Smooth muscle cell (in vitro differentiated cells): ENCODE data around the gene PRSS12. TPM values are rescaled to one million over a fixed set of nuclear protein-coding genes. Genes with fewer than 3 reads are reported as not detected.

Experiments used
- DNase-seq: peaks from one replicate; lab custom pipeline; 2025; ENCODE audit not compliant: unreplicated experiment; lab: John Stamatoyannopoulos, UW
- H2AFZ ChIP-seq: fragments of 200-600 bp; sonication (generic); 2 replicates; pipeline ENCODE4 v1.6.0; 2016; ENCODE audit warnings: antibody characterized with exemption, low read depth, mild to moderate bottlenecking
- H3F3A ChIP-seq: fragments of 200-600 bp; sonication (generic); 2 replicates; pipeline ENCODE4 v1.6.0; 2017; ENCODE audit warnings: antibody characterized with exemption, low read depth
- H3K27ac ChIP-seq: fragments of 200-600 bp; sonication (generic); 2 replicates; pipeline ENCODE4 v1.5.1; 2016; ENCODE audit warnings: low read depth, mild to moderate bottlenecking
- H3K27me3 ChIP-seq: fragments of 200-600 bp; sonication (generic); 2 replicates; pipeline ENCODE4 v1.6.1; 2016; ENCODE audit warnings: low read depth, mild to moderate bottlenecking
- H3K36me3 ChIP-seq: fragments of 200-600 bp; sonication (generic); 2 replicates; pipeline ENCODE4 v1.5.1; 2016; ENCODE audit warnings: low read depth
- H3K4me1 ChIP-seq: fragments of 200-600 bp; sonication (generic); 2 replicates; pipeline ENCODE4 v1.5.1; 2016; ENCODE audit warnings: low read depth
- H3K4me2 ChIP-seq: fragments of 200-600 bp; sonication (generic); 2 replicates; pipeline ENCODE4 v1.6.0; 2016; ENCODE audit warnings: mild to moderate bottlenecking
- H3K4me3 ChIP-seq: fragments of 200-600 bp; sonication (generic); 2 replicates; pipeline ENCODE4 v1.5.1; 2016; ENCODE audit warnings: mild to moderate bottlenecking
- H3K79me2 ChIP-seq: fragments of 200-600 bp; sonication (generic); 2 replicates; pipeline ENCODE4 v1.6.0; 2016; ENCODE audit warnings: low read depth, mild to moderate bottlenecking
- H3K9ac ChIP-seq: fragments of 200-600 bp; sonication (generic); 2 replicates; pipeline ENCODE4 v1.6.0; 2016; ENCODE audit warnings: low read depth
- H3K9me3 ChIP-seq: fragments of 200-600 bp; sonication (generic); replicated peaks from 2 replicates; pipeline ENCODE4 v1.5.1; 2016; ENCODE audit warnings: low read depth
- H4K20me1 ChIP-seq: fragments of 200-600 bp; sonication (generic); 2 replicates; pipeline ENCODE4 v1.6.0; 2016; ENCODE audit warnings: low read depth
- CTCF ChIP-seq: fragments of 200-600 bp; sonication (generic); IDR thresholded peaks from 2 replicates; pipeline ENCODE4 v1.5.1; 2017; ENCODE audit warnings: borderline replicate concordance, mild to moderate bottlenecking, antibody characterized with exemption; ENCODE audit not compliant: insufficient read depth, poor library complexity, severe bottlenecking
- WGBS: methylation state at CpG from one replicate; pipeline ENCODE4 v1.1.7; 2016; ENCODE audit warnings: low lambda C conversion rate; 5-methylcytosine and 5-hydroxymethylcytosine counted together
- polyA plus RNA-seq: library from polyadenylated mRNA; unstranded; fragments of >200 nt; fragmentation: Nextera tagmentation; extraction: Ambion mirVana; gene quantifications from 2 replicates; pipeline ENCODE4 v1.2.1, GENCODE V29; 2016
- total RNA-seq: library from RNA; depleted of rRNA; stranded (reverse); fragments of >200 nt; gene quantifications from 2 replicates; pipeline ENCODE4 v1.2.3, GENCODE V29; 2014

PRSS12 gene
- total and polyA plus RNA-seq, 2 experiments from 2014 or later = 9.9 to 24.5 TPM

- no peak overlapping the region for H3K27ac ChIP-seq
- WGBS = 80% methylated on average over 3 of the region's 3 CpGs
- no peak for TF ChIP-seq CTCF
- no peak overlapping the region for H3K4me3 ChIP-seq
- H3K9me3 ChIP-seq = no peaks in the 10 kb centered on the region
- no peaks in the 10 kb centered on the region for H3K79me2 ChIP-seq
- no peaks in the 10 kb centered on the region for H3K36me3 ChIP-seq
- DNase-seq = no peak
- H3K9ac ChIP-seq = no peak overlapping the region
- H3K4me1 ChIP-seq = no peaks in the 10 kb centered on the region
- no peaks in the 10 kb centered on the region for H3F3A ChIP-seq
- H3K27me3 ChIP-seq = no peaks in the 10 kb centered on the region
- no peak overlapping the region for H3K4me2 ChIP-seq
- H2AFZ ChIP-seq = no peak overlapping the region
- no peaks in the 10 kb centered on the region for H4K20me1 ChIP-seq
Observed at GRCh38 chr4:118343501-118343900, 9.3 kb downstream of the PRSS12 start.

- H3K9ac ChIP-seq = no peak overlapping the region
Observed at GRCh38 chr4:118340109-118340508, 12.7 kb downstream of the PRSS12 start.

GRCh38 chr4:118338981-118339765, 13.6 kb downstream of the PRSS12 start:
- 79% methylated on average over 1 of the region's 1 CpG for WGBS
- no peak for DNase-seq

More at GRCh38 chr4:118340109-118340508, 12.7 kb downstream of the PRSS12 start:
- Histone ChIP-seq H3K27me3 (no peaks in the 10 kb centered on the region), H3K9me3 (no peaks in the 10 kb centered on the region), H3K4me1 (no peaks in the 10 kb centered on the region), H3K4me3 (no peak overlapping the region), H3F3A (no peaks in the 10 kb centered on the region), H4K20me1 (no peaks in the 10 kb centered on the region), H3K79me2 (no peaks in the 10 kb centered on the region), H3K36me3 (no peaks in the 10 kb centered on the region), H3K27ac (no peak overlapping the region), H2AFZ (no peak overlapping the region), H3K4me2 (no peak overlapping the region)
- 81% methylated on average over 2 of the region's 2 CpGs for WGBS
- no peak for TF ChIP-seq CTCF
- DNase-seq = no peak

More at GRCh38 chr4:118338981-118339765, 13.6 kb downstream of the PRSS12 start:
- no peak overlapping the region for H3K4me3 ChIP-seq
- no peaks in the 10 kb centered on the region for H3K36me3 ChIP-seq
- no peak overlapping the region for H3K9ac ChIP-seq
- no peaks in the 10 kb centered on the region for H3F3A ChIP-seq
- TF ChIP-seq CTCF = no peak
- no peaks in the 10 kb centered on the region for H3K4me1 ChIP-seq
- no peaks in the 10 kb centered on the region for H3K9me3 ChIP-seq
- H3K27me3 ChIP-seq = no peaks in the 10 kb centered on the region
- H3K79me2 ChIP-seq = no peaks in the 10 kb centered on the region
- no peak overlapping the region for H2AFZ ChIP-seq
- no peaks in the 10 kb centered on the region for H4K20me1 ChIP-seq
- H3K27ac ChIP-seq = peak overlapping the region; percentile 27
- H3K4me2 ChIP-seq = no peak overlapping the region
